Raji (cell line): ENCODE data around the gene TEAD2.

Source experiments
- POLR2A ChIP-seq: IDR thresholded peaks from 2 replicates; pipeline ENCODE4 v1.6.1; 2011; ENCODE audit warnings: low read depth, low read length, control low read depth; ENCODE audit not compliant: insufficient read depth

Gene TEAD2

GRCh38 chr19:49391581-49392399, 29.6 kb upstream of the TEAD2 start:
- TF ChIP-seq POLR2A: no peak

GRCh38 chr19:49390929-49391359, 28.7 kb upstream of the TEAD2 start:
- peak; percentile 34; the same call in 1 of the 2 replicates for TF ChIP-seq POLR2A

GRCh38 chr19:49390131-49390928, 28.1 kb upstream of the TEAD2 start:
- no peak for TF ChIP-seq POLR2A

GRCh38 chr19:49389406-49389805, 27.2 kb upstream of the TEAD2 start:
- TF ChIP-seq POLR2A: no peak

GRCh38 chr19:49387936-49388372, 25.7 kb upstream of the TEAD2 start, which contains the start of gene KASH5:
Gene KASH5, plus strand, starts transcription at chr19:49388249. Its CDS starts 2,635 bp downstream, at chr19:49390884.
- TF ChIP-seq POLR2A: peak; percentile 56

- no peak for TF ChIP-seq POLR2A
These were observed 21.4 kb upstream of the TEAD2 start for GRCh38 chr19:49383599-49383998.

- TF ChIP-seq POLR2A: no peak
These were observed 20.4 kb upstream of the TEAD2 start for GRCh38 chr19:49382639-49383038.

- no peak for TF ChIP-seq POLR2A
These were observed 18.2 kb upstream of the TEAD2 start for GRCh38 chr19:49380391-49380790.

GRCh38 chr19:49378512-49378911, 16.3 kb upstream of the TEAD2 start:
- no peak for TF ChIP-seq POLR2A

GRCh38 chr19:49374665-49375434, 12.6 kb upstream of the TEAD2 start:
- no peak for TF ChIP-seq POLR2A

GRCh38 chr19:49371184-49371583, 9.0 kb upstream of the TEAD2 start:
- TF ChIP-seq POLR2A: no peak

GRCh38 chr19:49368711-49369358, 6.6 kb upstream of the TEAD2 start:
- TF ChIP-seq POLR2A: no peak

GRCh38 chr19:49366110-49366509, 3.9 kb upstream of the TEAD2 start:
- TF ChIP-seq POLR2A: no peak

GRCh38 chr19:49364083-49364737, 2.0 kb upstream of the TEAD2 start:
- TF ChIP-seq POLR2A: no peak
